Activated CD4-positive, alpha-beta T cell treated with anti-CD3 and anti-CD28 coated beads for 24 hours (primary cell): ENCODE data around the gene KLHL18.
A peak's percentile ranks its signal among the peaks of the same experiment; 100 is the strongest.
"Not testable (repeated sequence)": the region's sequence is repeated elsewhere in the genome, so short reads cannot be mapped to it uniquely, and the experiment has no call there.

Source experiments
- DNase-seq, 2 donors: peaks; one replicate each; pipeline ENCODE4 v3.0.0-alpha.2; 2020; ENCODE audit warnings: low read depth in 2 of 2

The KLHL18 gene

GRCh38 chr3:47362701-47363100 lies 80.0 kb downstream of the KLHL18 start:
- no peak for DNase-seq

- no peak for DNase-seq
Measured at GRCh38 chr3:47365213-47366153, 82.7 kb downstream of the KLHL18 start.

DNA sequence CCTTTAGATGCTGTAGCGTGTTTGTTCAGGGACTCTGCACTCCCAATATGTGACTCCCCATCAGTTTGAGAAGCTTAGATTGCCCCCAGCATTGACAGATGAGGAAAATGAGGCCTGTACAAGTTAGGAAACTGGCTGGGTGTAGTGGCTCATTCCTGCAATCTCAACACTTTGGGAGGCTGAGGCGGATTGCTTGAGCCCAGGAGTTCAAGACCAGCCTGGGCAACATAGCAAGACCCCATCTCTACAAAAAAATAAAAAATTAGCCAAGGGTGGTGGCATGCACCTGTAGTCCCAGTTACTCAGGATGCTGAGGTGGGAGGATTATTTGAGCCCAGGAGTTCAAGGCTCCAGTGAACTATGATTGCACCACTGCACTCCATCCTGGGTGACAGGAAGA lies 84.1 kb downstream of the KLHL18 start:
- DNase-seq: no peak

DNA sequence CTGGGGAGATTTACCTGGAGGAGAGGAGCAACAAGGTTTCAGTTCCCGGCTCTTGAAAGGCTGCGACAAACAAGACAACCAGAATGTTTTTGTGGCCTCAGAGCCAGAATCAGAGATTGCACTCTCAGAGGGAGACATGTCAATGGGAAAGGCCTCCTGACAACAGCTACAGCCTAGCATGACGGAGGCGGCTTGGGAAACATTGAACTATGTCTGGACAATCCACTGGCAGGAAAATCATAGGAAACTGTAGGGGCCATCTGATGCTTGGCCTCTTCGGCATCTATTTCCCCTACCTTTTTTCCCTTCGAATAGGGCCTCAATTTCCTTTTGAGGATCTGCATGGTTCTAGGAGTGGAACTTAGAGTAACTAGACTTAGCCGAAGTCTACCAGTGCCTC lies 84.9 kb downstream of the KLHL18 start:
- DNase-seq: no peak

- DNase-seq: not testable (repeated sequence)
Measured at GRCh38 chr3:47370020-47370419, 87.3 kb downstream of the KLHL18 start.

- DNase-seq: peak in 1 of 2 donors; percentile 14
Measured at GRCh38 chr3:47370887-47371697, 88.3 kb downstream of the KLHL18 start.

- DNase-seq: no peak
Measured at GRCh38 chr3:47374587-47374986, 91.8 kb downstream of the KLHL18 start.

DNA sequence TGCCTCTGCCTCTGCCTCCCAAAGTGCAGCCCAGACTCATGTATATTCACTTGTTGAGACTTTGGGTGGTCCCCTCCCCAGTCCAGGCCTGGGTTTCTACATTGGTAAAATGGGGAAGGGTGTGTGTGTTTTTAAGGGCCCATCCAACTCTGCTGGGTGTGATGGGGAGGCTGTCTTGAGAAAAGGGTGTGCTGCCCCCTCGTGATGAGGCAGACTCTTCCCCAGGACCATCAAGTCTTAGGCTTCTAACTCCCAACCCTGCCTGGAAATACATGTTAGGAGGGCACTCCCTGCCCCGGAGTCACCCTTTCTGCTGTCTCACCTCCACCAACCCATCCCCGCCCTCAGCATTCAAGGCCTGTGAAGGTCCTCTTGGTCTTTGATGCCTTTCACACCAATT lies 93.6 kb downstream of the KLHL18 start:
- no peak for DNase-seq

DNA sequence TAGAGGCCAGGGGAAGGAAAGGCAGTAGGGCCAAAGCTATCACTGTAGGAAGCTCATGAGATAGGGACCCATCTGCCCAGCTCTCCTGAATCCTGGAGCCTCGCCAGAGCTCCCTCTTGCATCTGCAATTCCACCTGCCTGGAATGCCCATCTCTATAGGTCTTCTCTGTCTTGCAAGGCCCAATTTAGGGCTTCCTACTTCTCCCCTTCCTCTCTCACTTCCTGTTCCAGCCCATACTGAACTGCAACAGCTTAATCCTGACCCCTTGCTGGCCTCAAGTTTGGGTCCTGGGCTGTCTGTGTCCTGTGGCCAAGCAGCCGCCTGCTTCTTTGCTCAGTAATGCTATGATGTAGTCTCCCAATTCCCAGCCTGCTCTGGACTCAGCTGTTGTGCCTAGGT lies 94.4 kb downstream of the KLHL18 start:
- DNase-seq: no peak

- DNase-seq: no peak
Measured at GRCh38 chr3:47378869-47379268, 96.1 kb downstream of the KLHL18 start.

GRCh38 chr3:47379411-47379899 lies 96.7 kb downstream of the KLHL18 start:
- no peak for DNase-seq

DNA sequence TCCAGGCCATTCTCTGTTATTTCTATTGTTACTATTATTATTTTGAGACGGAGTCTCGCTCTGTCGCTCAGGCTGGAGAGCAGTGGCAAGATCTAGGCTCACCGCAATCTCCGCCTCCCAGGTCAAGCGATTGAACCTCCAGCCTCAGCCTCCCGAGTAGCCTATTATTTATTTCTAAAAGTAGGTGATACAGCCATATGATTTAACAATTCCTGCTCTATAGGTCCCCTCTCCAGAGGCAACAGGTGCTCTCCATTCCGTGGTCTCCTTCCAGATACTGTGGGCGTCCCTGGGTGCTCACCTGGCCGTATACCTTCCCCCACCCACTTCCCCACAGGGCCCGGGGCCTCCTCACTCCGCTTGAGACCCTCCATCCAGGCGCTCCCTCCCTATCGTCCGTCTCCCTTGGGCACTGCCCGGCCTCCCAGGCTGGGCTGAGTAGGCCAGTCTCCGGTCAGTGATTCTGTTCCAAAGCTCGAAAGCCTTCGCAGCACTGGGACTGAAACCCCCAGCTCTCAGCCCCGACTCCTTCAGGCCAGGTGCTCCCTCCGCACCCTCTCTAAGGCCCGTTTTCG lies 97.4 kb downstream of the KLHL18 start:
- no peak for DNase-seq

DNA sequence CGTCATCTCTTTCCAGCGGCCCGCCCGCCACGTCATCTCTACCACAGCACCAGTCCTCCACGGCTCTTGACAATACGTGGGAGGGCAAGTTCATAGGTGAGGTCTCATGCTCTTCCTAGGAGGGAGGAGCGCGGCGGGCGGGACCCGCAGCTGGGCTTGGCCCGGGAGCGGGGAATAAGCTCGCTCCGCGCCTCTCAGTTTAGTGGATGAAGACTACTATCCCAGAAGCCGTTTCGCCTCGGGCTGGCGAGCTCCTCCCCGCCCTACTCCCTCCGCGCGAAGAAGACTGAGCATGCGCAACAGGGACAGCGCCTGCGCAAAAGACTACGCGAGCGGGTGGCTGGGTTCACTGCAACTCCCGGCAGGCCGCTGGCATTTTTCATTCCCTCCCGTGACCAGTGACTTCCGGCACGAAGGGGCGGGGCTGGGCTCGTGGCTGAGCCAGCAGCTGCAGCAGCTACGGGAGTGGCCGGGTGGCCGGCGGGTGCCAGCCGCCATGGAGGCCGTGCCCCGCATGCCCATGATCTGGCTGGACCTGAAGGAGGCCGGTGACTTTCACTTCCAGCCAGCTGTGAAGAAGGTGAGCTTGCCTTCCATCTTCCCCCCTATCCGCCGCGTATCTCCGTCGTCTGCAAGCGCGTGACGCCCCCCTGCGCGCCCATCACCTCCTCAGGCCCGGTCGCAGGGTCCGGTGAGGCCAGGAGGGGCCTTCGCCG lies 98.0 kb downstream of the KLHL18 start, which contains the start of gene PTPN23:
PTPN23 (plus strand) TSS at position 421 of the 716 bp plus-strand sequence; CDS start at position 497, 76 bp downstream.
- peak; percentile 97 for DNase-seq

DNA sequence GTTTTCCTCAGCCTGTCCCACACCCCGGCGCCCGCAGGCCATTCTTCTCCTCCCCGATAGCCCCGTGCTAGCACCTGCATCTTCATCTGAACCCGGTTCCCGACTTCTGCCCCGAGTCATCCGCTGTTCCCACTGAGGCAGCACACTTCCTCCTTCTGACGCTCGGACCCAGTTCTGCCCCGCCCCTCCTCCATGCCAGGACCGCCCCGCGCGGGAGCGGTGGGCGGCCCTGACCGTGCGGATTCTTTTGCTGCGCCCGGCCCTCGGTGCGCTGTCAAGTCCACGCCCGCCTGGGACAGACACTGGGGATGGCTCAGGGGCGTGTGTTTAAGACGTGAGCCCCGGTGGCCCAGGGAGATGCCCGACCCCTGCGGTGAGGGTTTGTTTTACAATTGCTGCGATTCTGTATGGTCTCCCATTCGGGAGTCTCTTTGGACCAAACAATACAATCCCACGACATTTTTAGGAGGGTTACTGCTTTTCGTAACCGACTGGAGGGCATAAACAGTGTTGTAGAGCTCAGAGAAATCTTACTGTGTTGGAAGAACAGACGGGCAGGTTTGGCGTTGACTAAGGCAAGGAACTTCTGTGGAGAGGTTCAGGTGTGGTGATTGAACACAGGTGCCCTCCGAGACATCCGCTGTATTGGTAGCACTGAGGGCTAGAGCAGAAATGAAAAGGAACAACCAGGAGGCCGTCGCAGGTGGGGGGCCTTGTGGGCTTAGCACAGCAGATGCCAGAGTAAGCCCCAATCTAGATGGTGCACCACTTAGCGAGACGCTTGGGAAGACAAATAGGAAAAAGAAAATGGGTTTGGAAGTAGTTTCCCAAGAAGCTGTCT lies 98.8 kb downstream of the KLHL18 start:
- DNase-seq: peak; percentile 59 to 73

DNA sequence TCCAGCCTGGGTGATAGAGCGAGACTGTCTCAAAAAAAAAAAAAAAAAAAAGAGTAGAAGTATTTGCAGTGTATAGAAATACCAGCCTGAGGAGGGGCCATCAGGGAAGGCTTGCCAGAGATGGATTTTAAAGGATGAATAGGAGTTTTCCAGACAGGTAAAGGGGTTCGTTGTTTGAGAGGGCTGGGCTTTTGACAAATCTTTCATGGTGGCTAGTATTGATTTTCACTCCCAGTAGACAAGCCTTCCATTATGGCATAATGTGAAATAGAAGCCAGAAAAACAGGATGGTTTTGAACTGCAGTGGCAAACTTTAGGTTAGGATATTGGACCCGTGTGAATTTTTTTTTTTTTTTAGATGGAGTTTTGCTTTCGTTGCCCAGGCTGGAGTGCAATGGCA lies 101.7 kb downstream of the KLHL18 start:
- no peak for DNase-seq

- DNase-seq: no peak
Measured at GRCh38 chr3:47385007-47385406, 102.3 kb downstream of the KLHL18 start.

DNA sequence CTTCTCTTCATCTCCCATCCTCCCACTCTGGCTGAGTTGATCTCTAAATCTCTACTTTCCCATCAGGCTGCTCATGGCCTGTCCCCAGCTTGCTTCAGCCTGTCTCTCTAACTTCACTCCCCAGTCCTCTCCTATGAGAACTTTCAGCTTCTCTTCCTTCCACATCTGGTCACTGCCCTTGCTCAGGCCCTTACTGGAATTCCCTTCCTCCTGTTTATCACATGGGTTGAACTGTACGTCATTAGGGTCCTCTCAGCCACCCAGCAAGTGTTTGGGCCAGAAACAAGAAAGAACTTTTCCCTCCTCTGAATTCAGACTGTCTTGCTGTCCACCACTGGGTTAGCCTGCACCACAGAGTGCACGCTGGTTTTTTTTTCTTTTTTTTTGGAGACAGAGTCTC lies 103.1 kb downstream of the KLHL18 start:
- DNase-seq: no peak

GRCh38 chr3:47392933-47393332 lies 110.2 kb downstream of the KLHL18 start:
- no peak for DNase-seq

DNA sequence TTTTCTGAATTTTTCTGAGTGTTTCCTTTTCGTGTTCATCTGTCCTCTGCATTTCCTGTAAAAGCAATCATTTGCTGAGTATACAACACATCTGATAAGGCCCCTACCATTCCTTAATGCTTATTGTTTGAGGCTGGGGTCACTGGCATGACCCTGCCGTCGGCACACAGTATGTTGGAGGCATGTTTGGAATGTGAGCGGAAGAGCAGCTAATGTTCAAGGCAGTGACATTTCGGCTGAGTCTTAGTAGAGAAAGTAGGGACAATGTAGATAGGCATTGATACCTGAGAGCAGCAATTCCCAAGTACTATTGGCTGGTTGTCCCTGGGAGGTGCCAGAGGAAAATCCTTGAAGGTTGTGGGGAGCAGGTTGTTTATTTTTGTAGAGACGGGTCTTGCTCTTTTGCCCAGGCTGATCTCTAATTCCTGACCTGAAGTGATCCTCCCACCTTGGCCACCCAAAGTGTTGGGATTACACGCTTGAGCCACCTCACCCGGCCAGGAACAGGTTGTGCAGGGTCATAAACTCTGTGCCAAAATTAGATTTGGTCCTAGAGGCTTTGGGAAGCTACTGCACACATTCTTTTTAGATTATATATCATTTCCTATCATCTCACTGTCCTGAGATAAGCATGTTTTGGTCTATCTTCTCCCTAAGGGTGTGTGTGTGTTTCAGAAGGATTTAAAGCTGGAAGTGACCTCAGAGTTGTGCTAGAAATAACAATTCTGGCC lies 111.6 kb downstream of the KLHL18 start:
- DNase-seq: no peak

DNA sequence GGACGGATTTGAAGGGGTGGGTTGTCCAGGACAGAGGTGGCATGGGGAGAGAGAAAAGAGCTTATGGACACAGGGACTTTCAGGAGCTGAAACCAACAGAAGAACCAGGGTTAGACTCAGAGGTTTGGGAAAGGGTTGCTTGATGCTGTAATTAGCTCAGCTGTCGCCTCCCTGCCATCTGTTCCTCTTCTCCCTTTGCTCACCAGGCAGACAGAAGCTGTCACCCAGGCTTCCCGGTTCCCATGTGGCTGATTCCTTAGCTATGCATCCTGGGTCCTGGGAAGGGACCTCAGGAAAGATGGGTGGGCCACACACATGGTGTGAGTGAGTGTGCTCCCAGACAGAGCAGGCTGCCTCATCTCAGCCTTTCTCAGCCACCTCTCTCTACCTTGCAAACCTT lies 112.1 kb downstream of the KLHL18 start:
- DNase-seq: no peak
